ENCODE measurements around the gene PRDM16.

DNA sequence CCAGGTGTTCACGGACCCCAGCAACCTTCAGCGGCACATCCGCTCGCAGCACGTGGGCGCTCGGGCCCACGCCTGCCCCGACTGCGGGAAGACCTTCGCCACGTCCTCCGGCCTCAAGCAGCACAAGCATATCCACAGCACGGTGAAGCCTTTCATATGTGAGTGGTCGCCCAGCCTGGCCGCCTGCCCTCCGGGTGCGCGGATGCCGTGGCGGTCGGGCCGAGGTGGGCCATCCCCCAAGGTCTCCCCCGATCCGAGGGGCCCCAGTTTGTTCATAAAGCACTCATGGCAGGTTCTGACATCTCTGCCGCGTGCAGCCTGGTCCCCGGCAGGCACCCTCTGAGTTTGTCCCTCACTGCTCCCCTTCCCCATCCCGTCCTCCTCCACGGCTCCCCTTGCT is 336.5 kb downstream of the PRDM16 start:
- TF ChIP-seq, protein P1, sequence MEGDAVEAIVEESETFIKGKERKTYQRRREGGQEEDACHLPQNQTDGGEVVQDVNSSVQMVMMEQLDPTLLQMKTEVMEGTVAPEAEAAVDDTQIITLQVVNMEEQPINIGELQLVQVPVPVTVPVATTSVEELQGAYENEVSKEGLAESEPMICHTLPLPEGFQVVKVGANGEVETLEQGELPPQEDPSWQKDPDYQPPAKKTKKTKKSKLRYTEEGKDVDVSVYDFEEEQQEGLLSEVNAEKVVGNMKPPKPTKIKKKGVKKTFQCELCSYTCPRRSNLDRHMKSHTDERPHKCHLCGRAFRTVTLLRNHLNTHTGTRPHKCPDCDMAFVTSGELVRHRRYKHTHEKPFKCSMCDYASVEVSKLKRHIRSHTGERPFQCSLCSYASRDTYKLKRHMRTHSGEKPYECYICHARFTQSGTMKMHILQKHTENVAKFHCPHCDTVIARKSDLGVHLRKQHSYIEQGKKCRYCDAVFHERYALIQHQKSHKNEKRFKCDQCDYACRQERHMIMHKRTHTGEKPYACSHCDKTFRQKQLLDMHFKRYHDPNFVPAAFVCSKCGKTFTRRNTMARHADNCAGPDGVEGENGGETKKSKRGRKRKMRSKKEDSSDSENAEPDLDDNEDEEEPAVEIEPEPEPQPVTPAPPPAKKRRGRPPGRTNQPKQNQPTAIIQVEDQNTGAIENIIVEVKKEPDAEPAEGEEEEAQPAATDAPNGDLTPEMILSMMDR (IDR thresholded peaks at IDR 0.05; ENCODE audit: borderline replicate concordance, extremely low read depth, low read length, poor library complexity, severe bottlenecking), result no peak
- no peak for TF ChIP-seq EZH2 (IDR thresholded peaks at IDR 0.05; ENCODE audit: borderline replicate concordance, low read depth, low read length, severe bottlenecking)
